Panc1 (cell line): ENCODE measurements around the gene TMEM154. TPM values are rescaled to one million over a fixed set of nuclear protein-coding genes. Genes with fewer than 3 reads are reported as not detected.

Experiments
- ATAC-seq: fragments of 200-7000 bp; cut with Tn5 transposase; 2 replicates; pipeline ENCODE4 v1.9.1; 2020; ENCODE audit warnings: mild to moderate bottlenecking, moderate library complexity
- BruUV-seq: library from RNA; stranded (reverse); fragments of 400-500 nt; replicated peaks from 2 replicates; lab custom pipeline; 2021; lab: Mats Ljungman, UMichigan
- CTCF ChIA-PET: fragments of 300-600 bp; sonication (Branson Sonifier 250); formaldehyde crosslinking; loops from one replicate; lab custom pipeline; 2022; ENCODE audit warnings: antibody characterized with exemption; lab: Charles Lee
- POLR2A ChIA-PET: fragments of 300-600 bp; sonication (Branson Sonifier 250); formaldehyde crosslinking; loops from one replicate; lab custom pipeline; 2022; ENCODE audit warnings: antibody characterized with exemption; lab: Charles Lee
- DNase-seq: peaks from one replicate; pipeline ENCODE4 v3.0.0-alpha.2; 2010; ENCODE audit warnings: low read depth, low spot score
- H3K27ac ChIP-seq: 2 replicates; pipeline ENCODE4 v1.5.1; 2011; ENCODE audit warnings: mild to moderate bottlenecking, low read length, inconsistent platforms
- H3K27me3 ChIP-seq: fragments of 200-500 bp; sonication (Bioruptor generic); 2 replicates; pipeline ENCODE4 v1.6.0; 2014; ENCODE audit warnings: low read length, inconsistent platforms; ENCODE audit not compliant: control insufficient read depth, insufficient read depth
- H3K36me3 ChIP-seq: fragments of 200-500 bp; sonication (Bioruptor generic); 2 replicates; pipeline ENCODE4 v1.5.1; 2014; ENCODE audit warnings: inconsistent platforms, mild to moderate bottlenecking, low read length, moderate library complexity; ENCODE audit not compliant: control insufficient read depth, insufficient read depth
- H3K4me1 ChIP-seq: 2 replicates; pipeline ENCODE4 v1.5.1; 2011; ENCODE audit warnings: inconsistent platforms, mild to moderate bottlenecking, low read length, moderate library complexity; ENCODE audit not compliant: control insufficient read depth, insufficient read depth
- H3K4me3 ChIP-seq, 2 experiments: 2 replicates each; pipeline ENCODE4 v1.5.1; 2011 to 2012; ENCODE audit warnings: low read depth in 2 of 2, low read length in 2 of 2, mild to moderate bottlenecking in 2 of 2, inconsistent platforms in 1 of 2, moderate library complexity in 1 of 2
- H3K9me3 ChIP-seq: fragments of 200-500 bp; sonication (Bioruptor generic); 2 replicates; pipeline ENCODE4 v1.5.1; 2014; ENCODE audit warnings: low read depth, mild to moderate bottlenecking, inconsistent platforms, low read length, moderate library complexity; ENCODE audit not compliant: control insufficient read depth, insufficient read depth
- CTCF ChIP-seq: fragments of 450-650 bp; IDR thresholded peaks from 2 replicates; pipeline ENCODE4 v1.5.1; 2017; ENCODE audit warnings: mild to moderate bottlenecking
- POLR2AphosphoS5 ChIP-seq: IDR thresholded peaks from 2 replicates; pipeline ENCODE4 v1.6.1; 2012; ENCODE audit warnings: mild to moderate bottlenecking, low read depth, low read length, moderate library complexity
- REST ChIP-seq, 2 experiments: IDR thresholded peaks; 2 replicates each; pipeline ENCODE4 v1.6.1; 2011 to 2012; ENCODE audit warnings: low read depth in 2 of 2, control low read depth in 1 of 2, low read length in 1 of 2, mild to moderate bottlenecking in 1 of 2, moderate library complexity in 1 of 2; ENCODE audit not compliant: insufficient read depth in 1 of 2
- SIN3A ChIP-seq: IDR thresholded peaks from 2 replicates; pipeline ENCODE4 v1.6.1; 2012; ENCODE audit warnings: low read depth, mild to moderate bottlenecking, low read length, moderate library complexity, borderline replicate concordance; ENCODE audit not compliant: insufficient read depth
- TCF7L2 ChIP-seq: IDR thresholded peaks from 2 replicates; pipeline ENCODE4 v1.6.1; 2011; ENCODE audit warnings: mild to moderate bottlenecking, low read depth, low read length, inconsistent platforms
- in situ Hi-C: cut with HindIII; loops from 2 replicates; pipeline ENCODE4 v1.10.0; 2016; ENCODE audit warnings: low sequenced_read_pairs, low pct_unique_long_range_greater_than_20kb
- intact Hi-C: fragments of 100-400 bp; cut with micrococcal nuclease; formaldehyde crosslinking; loops from one replicate; pipeline ENCODE4 v1.10.0; 2022; ENCODE audit not compliant: unreplicated experiment
- total RNA-seq: library from RNA; stranded (reverse); gene quantifications from one replicate; pipeline ENCODE4 v1.2.1, GENCODE V29; 2021; ENCODE audit not compliant: unreplicated experiment

Gene TMEM154
- total RNA-seq, 1 experiment from 2014 or later, result 0.15 TPM

- ATAC-seq (no peak), DNase-seq (no peak)
- CTCF ChIA-PET, result no interaction called here
- no peak overlapping the region for H3K4me3 ChIP-seq
- H3K4me1 ChIP-seq, result no peaks in the 10 kb centered on the region
- in situ Hi-C loops, result no loop called here
- intact Hi-C loops, result no loop called here
- POLR2A ChIA-PET, result no interaction called here
- no peaks in the 10 kb centered on the region for H3K27me3 ChIP-seq
- H3K36me3 ChIP-seq, result no peaks in the 10 kb centered on the region
- H3K9me3 ChIP-seq, result no peaks in the 10 kb centered on the region
- H3K27ac ChIP-seq, result no peak overlapping the region
- TF ChIP-seq SIN3A (no peak), REST (IDR thresholded peaks at IDR 0.05; ENCODE audit: insufficient read depth in 1 of 2, low read depth in 2 of 2, low read length in 1 of 2) (no peak), CTCF (no peak), TCF7L2 (no peak), POLR2AphosphoS5 (no peak)
- no TSS peak for BruUV-seq
These were observed 18.3 kb upstream of the TMEM154 start for GRCh38 chr4:152698089-152698499.

- CTCF ChIA-PET, result no interaction called here
These were observed 17.7 kb upstream of the TMEM154 start for GRCh38 chr4:152697284-152698088.

More at GRCh38 chr4:152697284-152698088, 17.7 kb upstream of the TMEM154 start:
- intact Hi-C loops (no loop called here), in situ Hi-C loops (no loop called here)
- DNase-seq, result no peak
- BruUV-seq, result no TSS peak
- Histone ChIP-seq H3K27ac (no peak overlapping the region), H3K36me3 (no peaks in the 10 kb centered on the region), H3K27me3 (no peaks in the 10 kb centered on the region), H3K4me3 (no peak overlapping the region), H3K9me3 (no peaks in the 10 kb centered on the region), H3K4me1 (no peaks in the 10 kb centered on the region)
- TF ChIP-seq SIN3A, result no peak
- no peak for TF ChIP-seq REST (IDR thresholded peaks at IDR 0.05; ENCODE audit: insufficient read depth in 1 of 2, low read depth in 2 of 2, low read length in 1 of 2)
- no peak for TF ChIP-seq POLR2AphosphoS5
- no peak for TF ChIP-seq TCF7L2
- no peak for TF ChIP-seq CTCF
- POLR2A ChIA-PET, result no interaction called here
- ATAC-seq, result no peak
